Hematopoietic multipotent progenitor cell treated with erythropoietin and hydrocortisone succinate and interleukin-3 and kit ligand, for 8 days (in vitro differentiated cells): ENCODE measurements around the gene CACHD1.
A peak's percentile ranks its signal among the peaks of the same experiment; 100 is the strongest.

Source experiments
- DNase-seq: peaks from one replicate; pipeline ENCODE4 v3.0.0-alpha.2; 2015

Gene CACHD1

DNA sequence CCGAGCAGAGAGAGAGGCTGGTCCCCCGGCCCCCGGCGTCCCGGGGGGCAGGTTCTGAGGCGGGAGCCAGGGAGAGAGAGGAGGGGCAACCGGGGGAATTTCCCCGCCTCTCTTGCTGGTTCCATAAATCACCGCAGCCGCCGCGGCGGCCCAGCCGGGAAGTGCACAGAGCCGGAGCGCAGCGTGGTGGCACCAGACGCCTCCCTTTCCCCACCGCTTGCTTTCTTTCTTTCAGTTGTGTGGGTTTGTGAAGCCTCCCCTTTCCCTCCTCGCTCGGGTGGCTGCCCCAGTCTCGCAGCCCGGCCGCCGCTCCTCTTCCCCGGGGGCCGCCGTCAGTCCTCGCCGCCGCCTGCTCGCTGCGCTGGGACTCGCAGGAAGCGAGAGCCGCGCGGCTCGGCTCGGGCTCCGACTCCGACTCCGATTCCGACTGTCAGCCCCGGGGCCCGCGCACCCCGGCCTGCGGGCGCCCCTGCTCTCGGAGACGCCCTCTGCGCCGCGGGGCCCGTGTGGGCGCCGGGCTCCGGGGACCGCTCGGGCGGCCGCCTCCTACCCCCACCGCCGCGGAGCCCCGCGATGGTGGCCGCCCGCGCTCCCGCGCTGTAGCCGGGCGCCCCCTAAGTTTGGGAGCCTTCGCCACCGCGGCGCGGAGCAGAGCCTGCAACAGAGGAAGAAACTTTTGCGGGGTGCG, at the start of gene CACHD1:
CACHD1 (plus strand) TSS at position 153 of the 688 bp plus-strand sequence. CDS start 616 bp downstream, outside the sequence.
- peak; percentile 20 for DNase-seq

DNA sequence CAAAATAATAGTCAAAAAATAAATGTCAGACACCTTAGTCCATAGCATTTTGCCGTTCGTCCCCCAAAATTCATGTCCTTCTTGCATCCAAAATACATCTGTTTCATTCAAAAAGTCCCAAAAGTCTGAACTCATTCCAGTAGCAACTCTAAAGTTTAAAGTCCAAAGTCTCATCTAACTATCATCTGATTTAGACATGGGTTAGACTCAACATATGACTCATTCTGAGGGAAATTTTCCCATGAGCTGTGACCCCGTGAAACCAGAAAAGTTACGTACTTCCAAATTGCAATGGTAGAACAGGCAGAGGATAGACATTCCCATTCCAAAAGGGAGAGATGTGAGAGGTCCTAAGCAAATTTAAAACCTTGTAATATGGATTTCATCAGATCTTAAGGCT, 48.6 kb upstream of the CACHD1 start:
- no peak for DNase-seq

DNA sequence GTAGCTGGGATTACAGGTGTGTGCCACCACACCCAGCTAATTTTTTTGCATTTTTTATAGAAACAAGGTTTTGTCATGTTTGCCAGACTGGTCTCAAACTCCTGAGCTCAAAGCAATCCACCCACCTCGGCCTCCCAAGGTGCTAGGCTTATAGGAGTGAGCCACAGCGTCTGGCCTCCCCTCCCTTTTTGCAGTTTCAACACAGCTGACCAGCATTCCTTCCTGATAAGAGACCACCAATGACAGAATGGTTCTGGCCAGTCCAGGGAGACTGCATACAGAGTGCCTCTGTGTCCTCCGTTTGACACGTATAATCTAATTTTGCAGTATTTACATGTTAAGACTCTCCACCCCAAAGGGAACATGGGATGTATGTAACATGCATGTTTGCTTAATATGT, 46.4 kb upstream of the CACHD1 start:
- no peak for DNase-seq

DNA sequence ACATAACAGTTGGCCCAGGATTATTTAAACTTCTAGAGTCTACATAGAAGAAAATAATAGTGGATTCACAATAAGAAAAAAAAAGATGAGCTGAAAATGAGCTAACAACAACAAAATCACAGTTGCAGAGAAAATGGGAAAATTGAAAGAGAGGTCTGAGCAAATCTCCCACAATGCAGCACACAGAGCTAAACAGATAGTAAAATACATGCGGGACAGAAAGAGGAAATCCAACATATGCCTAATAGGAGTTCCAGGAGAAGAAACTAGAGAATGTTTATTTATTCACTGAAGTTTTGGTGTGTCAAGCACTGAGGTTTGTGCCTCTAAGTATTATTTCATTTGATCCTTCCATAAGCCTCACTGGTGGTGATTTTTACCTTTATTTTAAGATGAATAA, 45.5 kb upstream of the CACHD1 start:
- DNase-seq = no peak

DNA sequence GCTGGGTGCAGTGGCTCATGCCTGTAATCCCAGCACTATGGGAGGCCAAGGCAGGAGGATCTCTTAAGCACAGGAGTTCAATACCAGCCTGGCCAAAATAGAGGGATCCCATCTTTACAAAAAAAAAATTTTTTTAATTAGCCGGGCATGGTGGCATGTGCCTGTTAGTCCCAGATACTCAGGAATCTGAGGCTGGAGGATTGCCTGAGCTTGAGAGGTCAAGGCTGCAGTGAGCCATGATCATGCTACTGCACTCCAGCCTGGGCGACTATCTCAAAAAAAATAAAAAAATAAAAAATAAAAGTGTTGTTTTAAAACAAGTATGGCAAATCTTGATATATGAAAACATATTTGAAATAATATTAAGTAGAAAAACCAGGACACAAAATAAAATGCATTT, 44.4 kb upstream of the CACHD1 start:
- no peak for DNase-seq

DNA sequence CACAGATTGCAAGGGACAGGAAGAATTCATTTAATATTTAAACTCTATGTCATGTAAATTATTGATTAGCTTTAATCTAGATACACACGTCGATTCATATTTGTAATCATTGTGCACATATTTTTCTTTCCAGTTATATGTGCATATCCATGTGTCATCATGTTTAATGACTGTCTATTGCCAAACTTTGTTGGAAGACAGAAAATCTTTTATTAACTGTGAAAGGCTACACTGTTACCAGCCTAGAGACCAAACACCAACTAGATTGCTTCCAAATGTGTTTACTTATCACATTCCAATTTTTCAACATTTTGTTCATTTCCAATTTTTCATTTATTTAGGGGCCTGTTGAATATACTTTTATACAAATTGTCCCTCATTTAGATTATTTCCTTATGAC, 43.2 kb upstream of the CACHD1 start:
- no peak for DNase-seq

DNA sequence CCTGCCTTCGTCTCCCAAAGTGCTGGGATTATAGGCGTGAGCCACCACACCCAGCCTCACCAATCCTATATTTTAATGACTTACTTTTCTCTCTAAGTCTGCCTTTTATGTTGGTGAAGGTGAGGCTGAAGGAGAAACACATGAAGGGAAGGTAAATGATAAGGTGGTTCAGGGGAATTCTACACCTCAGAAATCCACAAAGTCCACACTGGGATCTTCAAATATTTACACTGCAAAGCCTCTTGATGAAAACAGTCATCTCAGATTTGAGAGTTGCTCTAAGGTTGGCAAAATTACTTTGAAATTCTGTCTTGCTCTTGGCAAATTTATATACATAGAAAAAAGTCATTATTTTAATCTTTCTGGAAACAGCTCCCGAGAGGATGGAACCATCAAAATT, 42.0 kb upstream of the CACHD1 start:
- no peak for DNase-seq

DNA sequence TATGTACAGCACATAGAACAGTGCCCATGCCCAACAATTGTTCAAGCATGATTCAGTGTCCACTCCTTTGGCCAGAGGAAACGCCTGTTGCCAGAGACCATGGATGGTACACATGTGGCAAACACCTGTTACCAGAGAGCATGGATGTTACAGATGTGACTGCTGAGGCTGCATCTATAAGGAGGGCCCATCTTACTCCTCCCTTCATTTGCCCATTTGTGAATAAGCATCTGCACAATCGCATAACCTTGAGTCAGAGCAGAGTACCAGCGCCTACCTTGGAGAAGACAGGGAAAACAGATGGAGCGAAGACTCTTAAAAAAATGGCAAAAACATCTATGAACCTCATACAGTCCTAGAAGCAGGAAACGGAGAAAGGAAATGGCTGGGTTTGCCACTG, 36.6 kb upstream of the CACHD1 start:
- DNase-seq = no peak

DNA sequence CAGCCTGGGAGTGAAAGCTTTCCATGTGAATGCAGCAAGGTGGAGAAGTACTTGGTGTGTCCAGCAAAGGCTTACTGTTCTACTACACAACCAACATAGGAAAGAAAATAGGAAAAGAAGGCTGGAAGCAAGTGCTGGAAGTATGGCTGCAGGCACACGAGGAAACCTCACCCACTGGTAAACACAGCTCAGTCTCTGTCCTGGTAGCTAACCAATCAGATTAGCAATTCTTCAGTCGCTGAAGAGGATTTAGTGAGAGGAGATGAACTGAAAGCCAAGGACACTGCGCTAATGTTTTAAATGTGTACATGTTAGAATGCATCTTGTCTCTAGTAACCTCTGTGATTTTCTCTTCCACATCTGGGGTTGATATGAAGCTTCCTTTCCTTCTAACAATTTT, 36.2 kb upstream of the CACHD1 start:
- DNase-seq = no peak

DNA sequence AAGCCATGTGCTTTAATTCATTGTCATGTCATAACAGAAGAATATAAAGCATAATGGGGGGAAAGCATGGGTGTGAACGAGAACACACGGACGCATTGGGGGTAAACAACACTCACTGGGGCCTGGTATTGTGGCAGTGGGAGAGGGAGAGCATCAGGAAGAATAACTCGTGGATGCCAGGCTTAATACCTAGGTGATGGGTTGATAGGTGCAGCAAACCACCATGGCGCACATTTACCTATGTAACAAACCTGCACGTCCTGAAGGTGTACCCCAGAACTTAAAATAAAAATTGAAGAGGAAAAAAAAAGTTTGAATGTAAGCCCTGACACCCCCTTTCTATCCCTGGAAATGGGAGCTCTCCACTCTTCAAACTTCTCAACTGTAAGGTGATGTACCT, 34.9 kb upstream of the CACHD1 start:
- DNase-seq = no peak

DNA sequence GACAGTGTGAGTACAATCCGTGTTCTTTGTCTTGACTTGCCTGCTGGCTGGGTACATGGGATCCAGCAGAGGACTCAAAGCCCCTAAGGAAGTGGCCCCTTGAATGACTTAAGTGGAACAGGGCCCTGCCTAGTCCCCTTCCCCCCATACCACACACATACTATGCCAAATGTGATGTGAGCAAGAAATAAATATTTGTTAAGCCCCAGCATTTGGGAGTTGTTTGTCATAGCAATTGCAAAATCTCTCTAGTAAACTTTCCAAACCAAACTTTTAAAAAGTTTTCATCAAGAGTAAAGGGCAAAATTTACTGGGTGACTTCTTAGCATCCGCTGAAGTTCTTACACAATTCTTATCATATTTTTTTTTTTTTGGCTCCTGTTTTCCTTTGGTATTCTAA, 32.5 kb upstream of the CACHD1 start:
- DNase-seq = no peak

DNA sequence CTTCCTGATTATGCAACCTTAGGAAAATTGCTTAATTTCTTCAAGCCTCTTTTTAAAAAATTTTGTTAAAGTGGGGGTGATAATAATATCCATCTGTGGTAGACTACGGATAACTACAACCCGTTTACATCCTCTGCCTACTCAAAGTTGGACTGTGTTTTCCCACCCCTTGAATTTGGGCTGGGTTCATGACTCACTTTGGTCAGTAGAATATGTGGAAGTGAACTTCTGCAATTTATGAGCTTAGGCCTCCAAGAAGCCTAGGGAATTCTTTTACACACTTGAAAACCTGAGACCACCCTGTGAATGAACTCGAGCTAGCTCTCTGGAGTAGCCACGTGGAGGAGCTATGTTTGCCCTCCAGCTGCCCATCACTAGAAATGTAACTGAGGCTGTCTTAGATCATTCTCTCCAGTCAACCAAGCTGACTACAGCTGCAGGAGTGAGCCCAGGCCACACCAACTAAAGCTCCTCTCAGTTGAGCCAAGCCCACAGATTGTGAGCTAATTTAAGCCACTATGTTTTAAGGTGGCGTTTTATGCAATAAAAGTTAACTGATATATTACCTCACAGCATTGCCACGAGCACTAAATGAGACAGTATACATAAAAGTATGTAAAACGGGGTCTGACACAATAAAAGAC, 29.6 kb upstream of the CACHD1 start:
- no peak for DNase-seq

DNA sequence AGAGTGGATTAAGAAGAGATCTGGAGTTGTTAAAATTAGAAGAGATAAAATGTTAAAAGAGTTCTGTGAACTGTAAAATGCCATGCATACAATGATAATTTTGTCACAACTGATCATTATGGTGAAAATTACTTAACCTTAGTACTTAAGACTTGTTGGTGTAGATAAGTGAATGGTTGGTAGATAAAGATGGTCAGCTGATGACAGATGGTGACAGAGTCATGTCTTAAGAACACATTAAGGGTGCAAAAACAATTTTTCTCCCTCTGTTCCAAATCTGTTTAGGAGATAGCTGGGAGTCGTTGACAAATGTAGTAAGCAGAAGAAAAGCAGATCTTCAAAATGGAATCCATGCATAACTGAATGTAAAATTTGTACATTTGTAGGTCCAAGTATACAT, 18.5 kb upstream of the CACHD1 start:
- DNase-seq = peak; percentile 73

DNA sequence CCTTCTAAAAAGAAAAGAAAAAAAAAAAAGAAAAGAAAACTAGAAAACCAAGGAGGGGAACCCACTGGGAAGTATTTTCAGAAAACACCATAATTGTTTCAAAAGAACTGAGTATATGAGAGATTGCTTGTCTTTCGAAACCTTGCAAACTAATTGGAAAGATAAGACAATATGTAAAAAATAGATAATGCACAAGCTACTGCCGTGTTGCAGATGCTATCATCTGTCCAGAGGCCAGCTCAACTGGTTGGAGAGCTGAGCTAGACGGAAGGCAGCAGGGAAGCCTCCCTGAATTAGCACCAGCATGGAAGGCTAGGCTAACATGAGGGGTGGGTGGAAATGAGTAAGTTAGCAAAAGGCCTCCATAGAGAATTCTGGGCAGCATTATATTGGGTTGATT, 16.2 kb upstream of the CACHD1 start:
- peak; percentile 70 for DNase-seq

DNA sequence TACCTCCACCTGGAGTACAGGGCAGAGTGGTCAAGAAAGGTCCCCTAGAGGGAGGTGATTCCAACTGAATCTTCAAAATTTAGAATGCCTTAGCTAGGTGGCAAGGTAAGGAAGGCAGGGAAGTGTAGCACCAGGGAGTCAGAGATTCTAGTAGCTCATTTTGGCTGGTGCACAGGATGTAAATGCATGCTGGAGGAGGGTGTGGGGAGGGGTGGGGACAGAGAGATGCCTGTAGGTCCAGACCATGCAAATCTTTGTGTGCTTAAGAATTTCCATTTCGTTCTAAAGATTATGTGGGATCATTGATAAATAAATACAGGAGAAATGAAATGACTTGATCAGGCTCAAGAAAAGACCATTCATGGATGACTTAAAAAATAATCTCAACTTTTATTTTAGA, 11.0 kb upstream of the CACHD1 start:
- no peak for DNase-seq

DNA sequence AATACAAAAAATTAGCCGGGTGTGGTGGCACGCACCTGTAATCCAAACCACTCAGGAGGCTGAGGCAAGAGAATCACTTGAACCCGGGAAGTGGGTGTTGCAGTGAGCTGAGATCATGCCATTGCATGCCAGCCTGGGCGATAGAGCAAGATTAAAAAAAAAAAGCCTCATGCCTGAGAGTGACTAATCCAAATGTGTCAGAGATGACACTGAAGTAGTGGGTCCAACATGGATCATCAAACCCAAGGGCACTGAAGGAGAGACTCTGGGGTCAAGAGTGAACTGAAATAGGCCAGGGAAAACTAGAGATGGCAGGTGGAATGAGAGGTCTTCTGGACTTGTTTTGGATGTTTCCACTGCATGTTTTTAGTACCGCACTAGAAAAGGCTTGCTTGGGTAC, 10.2 kb upstream of the CACHD1 start:
- no peak for DNase-seq

DNA sequence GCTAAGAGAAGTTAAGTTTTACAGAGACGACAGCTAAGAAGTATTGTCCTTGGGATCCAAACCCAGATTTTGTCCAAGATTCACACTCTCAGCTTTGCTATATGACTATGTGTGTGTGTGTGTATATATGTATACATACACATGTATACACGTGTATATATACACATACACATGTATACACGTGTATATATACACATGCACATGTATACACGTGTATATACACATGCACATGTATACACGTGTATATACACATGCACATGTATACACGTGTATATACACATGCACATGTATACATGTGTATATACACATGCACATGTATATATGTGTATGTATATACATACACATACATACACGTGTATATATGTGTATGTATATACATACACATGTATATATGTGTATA, 3.9 kb upstream of the CACHD1 start:
- DNase-seq = no peak

DNA sequence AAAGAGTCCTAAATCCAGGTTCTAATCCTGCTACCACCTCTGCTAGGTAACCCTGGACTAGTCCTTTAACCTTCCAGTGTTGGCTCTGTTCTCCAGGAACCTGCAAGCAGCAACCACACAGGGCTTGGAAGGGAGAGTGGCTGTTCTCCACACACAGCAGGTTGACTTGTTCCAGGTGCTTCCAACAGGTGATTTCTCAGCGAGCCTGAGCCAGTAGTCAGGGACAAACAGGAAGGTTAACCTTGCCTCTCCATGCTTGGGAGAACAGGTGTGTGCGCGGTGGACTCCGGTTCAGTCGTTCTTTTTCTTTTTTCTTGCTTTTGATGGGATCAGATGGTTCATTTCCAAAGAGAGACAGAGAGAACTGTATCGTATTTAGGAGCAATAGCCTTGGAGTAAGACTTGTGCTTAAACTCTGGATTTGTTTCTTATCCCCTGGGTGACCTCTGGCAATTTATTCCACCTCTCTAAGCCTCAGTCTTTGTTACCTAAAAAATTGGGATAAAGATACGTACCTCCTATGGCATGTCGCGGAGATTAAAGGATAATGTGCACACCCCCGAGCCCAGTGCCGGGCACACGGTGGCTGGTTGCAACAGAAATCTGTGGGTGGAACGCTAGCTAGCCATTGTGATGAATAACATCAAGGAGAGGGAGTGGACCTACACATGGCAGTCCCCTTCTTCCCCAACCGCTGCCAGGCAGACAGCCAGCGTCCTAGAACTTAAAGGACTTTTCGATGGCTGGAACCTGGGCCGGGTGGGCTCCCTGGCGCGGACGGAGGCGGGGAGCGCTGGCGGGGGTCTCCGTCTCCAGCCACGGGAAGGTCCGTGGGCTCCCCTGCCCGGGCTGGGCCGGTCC, 583 bp upstream of the CACHD1 start:
- DNase-seq = no peak

DNA sequence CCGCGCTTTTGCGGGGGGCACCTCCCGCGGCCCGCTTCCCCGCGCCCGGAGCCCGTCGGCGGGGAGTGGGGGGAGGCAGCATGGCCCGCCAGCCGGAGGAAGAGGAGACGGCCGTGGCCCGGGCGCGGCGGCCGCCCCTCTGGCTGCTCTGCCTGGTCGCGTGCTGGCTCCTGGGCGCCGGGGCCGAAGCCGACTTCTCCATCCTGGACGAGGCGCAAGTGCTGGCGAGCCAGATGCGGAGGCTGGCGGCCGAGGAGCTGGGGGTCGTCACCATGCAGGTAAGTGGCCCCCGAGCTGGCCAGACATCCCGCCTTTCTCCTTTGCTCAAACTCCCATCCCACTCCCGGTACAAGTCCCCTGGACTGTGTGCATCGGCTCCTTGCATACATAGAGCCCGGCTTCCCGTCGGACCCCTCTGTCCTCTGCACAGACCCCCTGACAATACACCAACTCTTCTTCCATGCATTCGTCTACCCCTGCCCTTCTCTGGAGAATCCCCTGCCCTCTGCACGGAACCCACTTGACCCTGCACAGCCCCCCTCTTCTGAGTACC, 812 bp downstream of the CACHD1 start:
- no peak for DNase-seq

DNA sequence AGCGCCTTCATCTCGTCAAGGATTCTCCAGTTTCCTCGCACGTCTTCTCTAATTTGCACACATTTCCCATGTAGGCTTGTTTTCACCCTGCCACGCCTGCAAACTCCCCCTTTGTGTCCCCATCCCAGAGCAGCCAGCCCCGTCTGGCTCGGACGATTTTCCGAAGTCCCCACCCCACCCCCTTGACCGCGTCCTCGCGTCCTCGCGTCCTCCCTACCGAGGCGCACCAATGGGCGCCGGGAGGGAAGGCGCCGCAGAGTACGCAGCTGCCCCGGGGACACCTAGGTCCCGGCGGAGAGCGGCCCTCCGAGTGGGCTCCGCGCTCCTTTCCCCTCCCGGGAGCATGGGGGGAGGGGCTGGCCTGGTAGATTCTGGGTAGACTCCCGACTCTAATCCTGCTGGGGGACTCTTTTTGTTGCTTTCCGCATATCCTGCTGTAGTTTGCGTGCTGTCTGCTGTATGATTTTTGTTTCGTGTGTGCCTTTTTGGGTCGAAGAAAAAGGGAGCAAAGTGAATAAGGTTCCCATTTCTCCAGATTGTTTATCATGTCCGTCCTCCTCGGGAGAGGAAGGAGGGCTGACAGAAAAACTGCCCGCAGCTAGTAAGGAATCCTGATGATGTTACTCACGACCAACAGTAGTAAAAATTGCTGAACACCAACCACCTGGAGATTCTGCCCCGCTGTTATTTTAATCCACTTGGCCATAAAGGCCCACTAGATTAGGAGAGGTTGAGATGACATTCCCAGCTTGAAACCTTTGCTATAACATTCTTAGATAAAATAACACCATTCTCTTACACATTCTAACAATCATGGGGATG, 1.5 kb downstream of the CACHD1 start:
- no peak for DNase-seq

DNA sequence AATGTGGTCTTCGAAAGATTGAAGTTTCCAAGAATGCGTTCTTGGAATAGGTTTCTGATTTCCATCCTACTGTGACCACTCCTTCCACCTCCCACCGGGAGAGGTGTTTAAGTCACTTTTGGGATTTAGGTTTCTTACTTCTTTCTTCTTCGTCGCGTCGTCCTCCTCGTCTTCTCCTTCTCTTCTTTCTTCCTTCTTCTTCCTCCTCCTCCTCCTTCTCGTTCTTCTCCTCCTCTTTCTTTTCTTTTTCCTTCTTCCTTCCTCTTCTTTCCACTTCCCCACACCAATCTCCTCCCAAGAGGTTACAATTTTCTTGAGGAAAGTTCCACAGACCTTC, 2.1 kb downstream of the CACHD1 start:
- DNase-seq = no peak

DNA sequence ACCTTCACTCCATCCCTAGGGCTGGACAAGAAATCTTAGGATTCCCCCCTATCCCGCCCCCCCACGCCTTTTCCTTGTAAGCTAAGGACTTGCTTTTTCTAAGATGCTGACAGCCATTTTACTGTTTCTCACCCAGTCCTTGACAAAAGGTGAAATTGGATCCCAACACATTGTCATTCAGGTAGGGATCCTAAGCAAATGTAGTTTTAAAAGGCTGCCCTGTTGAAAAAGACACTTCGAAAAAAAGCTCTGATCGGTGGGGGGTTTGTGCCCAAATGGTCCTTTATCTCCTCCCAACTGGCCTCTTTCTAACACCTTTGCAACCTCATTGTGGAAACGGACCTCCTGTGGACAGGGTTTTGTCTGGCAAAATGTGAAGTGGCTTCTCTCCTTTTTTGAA, 2.9 kb downstream of the CACHD1 start:
- DNase-seq = no peak

DNA sequence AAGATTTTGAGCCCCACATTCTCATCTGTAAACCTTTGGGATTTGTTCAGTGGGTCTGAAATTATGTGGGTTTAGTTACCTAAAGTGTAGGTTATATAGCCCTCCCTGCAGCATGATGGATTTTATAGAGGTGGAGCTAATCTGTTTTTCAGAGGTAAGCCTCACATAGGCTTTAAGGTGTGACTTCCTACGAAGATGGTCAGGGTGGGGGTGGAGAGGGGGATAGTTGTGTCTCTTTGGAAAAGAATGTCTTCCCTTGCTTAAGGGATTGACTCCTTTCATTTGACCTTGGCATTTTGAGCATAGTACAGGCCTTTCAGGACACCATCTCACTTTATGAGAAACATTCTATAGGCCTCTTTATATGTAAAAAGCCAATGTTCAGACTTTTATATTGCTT, 3.4 kb downstream of the CACHD1 start:
- no peak for DNase-seq
